HG02938 (cell line): ENCODE data around the gene DMWD.

Experiments used
- ATAC-seq: cut with Tn5 transposase; IDR thresholded peaks from one replicate; pipeline ENCODE4 v1.9.1; 2021; ENCODE audit warnings: mild to moderate bottlenecking, moderate library complexity; ENCODE audit not compliant: unreplicated experiment

The DMWD gene

DNA sequence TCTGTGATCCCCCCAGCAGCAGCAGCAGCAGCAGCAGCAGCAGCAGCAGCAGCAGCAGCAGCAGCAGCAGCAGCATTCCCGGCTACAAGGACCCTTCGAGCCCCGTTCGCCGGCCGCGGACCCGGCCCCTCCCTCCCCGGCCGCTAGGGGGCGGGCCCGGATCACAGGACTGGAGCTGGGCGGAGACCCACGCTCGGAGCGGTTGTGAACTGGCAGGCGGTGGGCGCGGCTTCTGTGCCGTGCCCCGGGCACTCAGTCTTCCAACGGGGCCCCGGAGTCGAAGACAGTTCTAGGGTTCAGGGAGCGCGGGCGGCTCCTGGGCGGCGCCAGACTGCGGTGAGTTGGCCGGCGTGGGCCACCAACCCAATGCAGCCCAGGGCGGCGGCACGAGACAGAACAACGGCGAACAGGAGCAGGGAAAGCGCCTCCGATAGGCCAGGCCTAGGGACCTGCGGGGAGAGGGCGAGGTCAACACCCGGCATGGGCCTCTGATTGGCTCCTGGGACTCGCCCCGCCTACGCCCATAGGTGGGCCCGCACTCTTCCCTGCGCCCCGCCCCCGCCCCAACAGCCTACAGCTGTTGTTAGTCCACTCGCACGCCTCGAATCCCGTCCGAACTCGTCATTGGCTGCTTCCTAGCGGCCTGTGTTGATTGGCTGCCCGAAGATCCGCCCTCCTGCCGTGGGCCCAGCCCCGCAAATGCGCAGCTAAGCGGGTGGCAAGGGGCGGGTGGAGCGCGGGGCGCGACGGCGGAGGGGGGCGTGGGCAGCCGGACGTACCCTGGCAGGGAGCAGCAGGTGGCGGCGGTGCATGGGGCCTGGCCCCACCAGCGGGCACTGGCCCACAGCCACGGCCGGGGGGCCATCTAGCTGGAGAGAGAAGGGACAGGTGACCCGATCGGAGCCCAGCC lies 22.2 kb downstream of the DMWD start:
- peak; percentile 43 for ATAC-seq

- ATAC-seq = no peak
Observed at GRCh38 chr19:45769821-45770191, 22.8 kb downstream of the DMWD start.

- peak; percentile 49 for ATAC-seq
Observed at GRCh38 chr19:45768984-45769782, 23.5 kb downstream of the DMWD start, which contains the start of gene SIX5. SIX5 (minus strand) TSS chr19:45769252; CDS start chr19:45768844, 408 bp downstream.

- ATAC-seq = no peak
Observed at GRCh38 chr19:45768655-45768983, 24.0 kb downstream of the DMWD start.

DNA sequence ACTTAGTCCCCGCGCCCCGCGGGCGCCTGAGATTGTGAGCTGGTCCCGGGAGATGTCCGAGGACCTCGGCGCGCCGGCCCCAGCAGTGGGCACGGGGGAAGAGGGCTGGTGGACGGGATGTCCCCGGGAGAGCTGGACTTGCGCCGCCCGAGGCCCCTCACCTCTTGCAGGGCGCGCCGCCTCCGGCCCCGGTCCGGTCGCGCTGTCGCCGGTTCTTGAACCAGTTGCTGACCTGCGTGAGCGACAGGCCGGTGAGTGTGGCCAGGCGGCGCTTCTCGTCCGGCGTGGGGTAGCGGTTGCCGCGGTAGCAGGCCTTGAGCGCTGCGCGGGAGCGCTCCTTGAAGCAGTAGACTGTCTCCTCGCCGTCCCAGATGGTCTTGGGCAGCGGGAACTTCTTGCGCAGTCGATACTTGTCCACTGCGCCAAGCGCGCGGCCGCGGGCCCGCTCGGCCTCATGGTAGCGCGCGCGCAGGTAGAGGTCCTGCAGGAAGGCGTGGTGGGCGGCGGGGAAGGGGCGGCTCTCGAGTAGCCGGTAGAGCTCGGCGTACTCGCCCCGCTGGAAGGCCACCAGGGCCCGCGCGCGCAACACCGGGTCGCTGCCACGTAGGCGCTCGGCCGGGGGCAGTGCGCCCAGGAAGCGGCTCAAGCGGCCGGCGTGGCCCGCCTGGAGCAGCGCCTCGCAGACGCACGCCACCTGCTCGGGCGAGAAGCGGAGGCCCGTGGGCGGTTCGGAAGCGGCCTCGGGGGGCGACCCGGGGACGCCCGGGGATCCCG lies 24.6 kb downstream of the DMWD start:
- ATAC-seq = no peak

DNA sequence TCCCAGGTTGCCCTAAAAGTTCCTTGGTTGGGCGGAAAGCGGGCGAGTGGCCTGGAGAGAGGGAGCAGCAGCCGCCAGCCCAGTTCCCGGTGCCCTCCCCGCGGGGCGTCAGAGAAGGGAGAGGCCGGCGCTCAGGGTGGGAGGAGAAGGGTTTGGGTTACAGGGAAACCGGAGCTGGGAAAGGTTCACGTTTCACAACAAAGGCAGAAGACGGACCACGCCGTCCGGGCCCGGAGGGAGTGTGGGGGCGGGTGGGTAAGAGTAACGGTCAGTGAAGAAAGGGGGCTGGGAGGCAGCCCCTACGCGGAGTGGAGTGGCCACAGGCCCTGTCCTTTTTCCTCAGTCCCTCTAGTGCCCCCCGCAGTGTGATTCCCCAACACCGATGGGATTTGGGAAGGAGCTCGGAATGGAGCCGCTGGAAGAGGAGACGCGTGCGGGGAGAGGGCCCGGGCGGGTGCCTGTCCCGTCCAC lies 25.2 kb downstream of the DMWD start:
- ATAC-seq = no peak

DNA sequence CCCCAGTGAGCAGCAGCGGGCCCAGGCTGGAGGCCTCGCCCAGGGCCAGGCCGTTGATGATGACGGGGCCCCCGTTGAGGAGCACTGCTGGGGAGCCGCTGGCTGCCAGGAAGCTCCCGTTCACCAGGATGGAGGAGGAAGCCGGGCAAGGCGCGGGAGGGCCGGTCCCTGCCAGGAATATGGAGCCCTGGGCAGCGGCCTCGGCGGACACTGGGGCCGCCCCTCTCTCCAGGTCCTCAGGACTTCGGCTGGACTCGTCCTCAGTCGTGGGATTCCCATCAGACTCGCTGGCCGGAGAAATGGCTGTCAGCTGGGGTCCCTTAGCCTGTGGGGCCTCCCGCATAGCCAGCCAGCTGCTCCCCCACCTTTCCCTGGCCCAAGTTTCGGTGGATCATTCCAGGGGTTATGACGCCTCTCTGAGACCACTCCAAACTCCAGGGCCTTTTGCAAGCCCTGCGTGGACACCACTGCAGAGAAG lies 25.7 kb downstream of the DMWD start:
- no peak for ATAC-seq

- ATAC-seq = no peak
Observed at GRCh38 chr19:45766296-45766868, 26.3 kb downstream of the DMWD start.

- no peak for ATAC-seq
Observed at GRCh38 chr19:45765702-45766295, 26.8 kb downstream of the DMWD start.

- ATAC-seq = no peak
Observed at GRCh38 chr19:45764945-45765701, 27.5 kb downstream of the DMWD start.

DNA sequence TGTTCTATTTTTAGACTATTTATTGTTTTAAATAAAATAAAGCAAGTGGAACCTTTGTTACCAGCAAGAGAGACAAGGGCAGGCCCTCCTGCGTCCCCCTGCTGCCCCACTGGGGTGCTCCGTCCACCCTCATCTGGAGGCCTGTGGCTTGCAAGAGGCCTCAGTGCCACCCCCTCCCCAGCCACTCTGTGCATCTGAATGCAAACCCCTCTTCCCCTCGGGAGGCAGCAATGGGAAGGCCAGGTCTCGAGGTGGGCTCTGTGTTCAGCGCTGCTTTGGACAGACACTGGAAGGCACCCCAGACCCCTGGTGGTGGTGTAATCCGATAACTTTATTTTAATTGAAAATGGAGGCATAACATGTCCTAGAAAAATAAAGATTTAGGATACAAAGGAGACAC lies 28.2 kb downstream of the DMWD start:
- ATAC-seq = no peak

GRCh38 chr19:45763691-45764294 lies 28.9 kb downstream of the DMWD start:
- ATAC-seq = no peak

- no peak for ATAC-seq
Observed at GRCh38 chr19:45762870-45763631, 29.6 kb downstream of the DMWD start.

DNA sequence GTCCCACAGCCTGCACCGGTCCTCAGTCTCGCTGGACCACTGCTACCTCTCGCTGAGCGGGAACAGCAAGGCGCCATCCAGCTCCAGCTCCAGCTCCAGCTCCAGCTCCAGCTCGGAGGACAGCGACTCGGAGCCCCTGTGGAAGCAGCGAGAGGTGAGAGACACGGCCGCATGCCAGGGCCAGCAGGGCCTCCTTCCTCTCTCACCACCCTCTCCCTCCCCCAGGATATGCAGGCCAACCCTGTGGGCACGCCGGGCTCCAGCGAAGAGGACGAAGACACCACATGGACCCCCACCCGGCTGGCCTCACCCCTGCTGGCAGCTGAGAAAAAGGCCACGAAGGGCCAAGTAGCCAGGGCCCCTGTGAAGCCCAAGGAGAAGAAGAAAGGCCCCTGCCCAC lies 30.9 kb downstream of the DMWD start:
- ATAC-seq = no peak

- ATAC-seq = no peak
Observed at GRCh38 chr19:45758921-45759320, 33.7 kb downstream of the DMWD start.

DNA sequence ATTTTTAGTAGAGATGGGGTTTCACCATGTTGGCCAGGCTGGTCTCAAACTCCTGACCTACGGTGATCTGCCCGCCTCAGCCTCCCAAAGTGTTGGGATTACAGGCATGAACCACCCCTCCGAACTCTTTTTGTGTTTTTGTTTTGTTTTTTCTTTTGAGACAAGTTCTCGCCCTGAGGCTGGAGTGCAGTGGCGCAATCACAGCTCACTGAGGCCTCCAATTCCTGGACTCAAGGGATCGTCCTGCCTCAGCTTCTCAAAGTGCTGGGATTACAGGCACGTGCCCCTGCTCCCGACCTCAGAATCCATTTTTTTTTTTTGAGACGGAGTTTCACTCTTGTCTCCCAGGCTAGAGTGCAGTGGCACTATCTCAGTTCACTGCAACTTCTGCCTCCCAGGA lies 35.0 kb downstream of the DMWD start:
- no peak for ATAC-seq

- ATAC-seq = no peak
Observed at GRCh38 chr19:45754323-45754722, 38.3 kb downstream of the DMWD start.

DNA sequence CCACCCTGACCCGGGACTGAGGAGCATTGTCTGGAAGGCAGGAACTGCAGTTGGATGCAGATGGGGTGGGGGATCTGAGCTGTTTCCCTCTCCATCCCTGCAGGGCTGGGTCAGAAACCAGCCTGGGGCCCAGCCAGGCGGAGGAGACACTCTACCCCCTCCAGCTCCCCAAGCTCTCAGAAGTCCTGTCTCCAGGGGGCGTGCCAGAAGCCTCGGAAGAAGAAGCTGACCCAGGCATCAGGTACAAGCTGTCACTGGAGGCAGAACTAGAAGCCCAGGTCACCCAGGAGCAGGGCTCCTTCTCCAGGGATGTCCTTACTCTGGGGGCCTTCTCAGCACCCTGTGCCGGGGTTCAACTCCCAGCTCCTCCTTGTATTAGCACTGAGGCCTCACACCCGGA lies 39.1 kb downstream of the DMWD start:
- no peak for ATAC-seq
